Brain microvascular endothelial cell (primary cell): ENCODE data around the gene PEX11G.

Source experiments
- DNase-seq: peaks from one replicate; pipeline ENCODE4 v3.0.0-alpha.2; 2020
- H3K27ac ChIP-seq: fragments of 250-450 bp; sonication (Bioruptor Pico); 2 replicates; pipeline ENCODE4 v1.5.1; 2020; ENCODE audit warnings: mild to moderate bottlenecking, moderate library complexity
- H3K27me3 ChIP-seq: fragments of 250-450 bp; sonication (Bioruptor Pico); replicated peaks from 2 replicates; pipeline ENCODE4 v1.5.1; 2020; ENCODE audit warnings: mild to moderate bottlenecking
- H3K36me3 ChIP-seq: fragments of 250-450 bp; sonication (Bioruptor Pico); replicated peaks from 2 replicates; pipeline ENCODE4 v1.5.1; 2020; ENCODE audit warnings: mild to moderate bottlenecking
- H3K4me3 ChIP-seq: 2 replicates; pipeline ENCODE4 v1.5.1; 2011; ENCODE audit warnings: low read depth, mild to moderate bottlenecking, control low read depth, low read length, moderate library complexity
- CTCF ChIP-seq: IDR thresholded peaks from 2 replicates; pipeline ENCODE4 v1.5.1; 2011; ENCODE audit warnings: low read depth, mild to moderate bottlenecking, moderate library complexity, low read length, control low read depth, inconsistent platforms; ENCODE audit errors: missing control alignments
- in situ Hi-C: cut with HindIII; loops from 2 replicates; pipeline ENCODE4 v1.10.0; 2017; ENCODE audit warnings: low sequenced_read_pairs, low pct_ligation_motif_present

The PEX11G gene

GRCh38 chr19:7533281-7533885 is 44.5 kb upstream of the PEX11G start:
- Histone ChIP-seq H3K4me3 (peak overlapping the region; percentile 98), H3K36me3 (peaks cover 9% of the 10 kb centered on the region), H3K27me3 (no peaks in the 10 kb centered on the region), H3K27ac (peak overlapping the region; percentile 13)
- DNase-seq: no peak
- no peak for TF ChIP-seq CTCF
- in situ Hi-C loops: no loop called here

- no peak for DNase-seq
- Histone ChIP-seq H3K4me3 (no peak overlapping the region), H3K27ac (no peak overlapping the region), H3K36me3 (peaks cover 14% of the 10 kb centered on the region), H3K27me3 (no peaks in the 10 kb centered on the region)
- in situ Hi-C loops: no loop called here
- no peak for TF ChIP-seq CTCF
These were observed 41.0 kb upstream of the PEX11G start for GRCh38 chr19:7529610-7530490.

GRCh38 chr19:7529246-7529600 is 40.4 kb upstream of the PEX11G start:
- no peak for DNase-seq
- H3K27ac ChIP-seq: no peak overlapping the region
- no peaks in the 10 kb centered on the region for H3K27me3 ChIP-seq
- no peak for TF ChIP-seq CTCF
- in situ Hi-C loops: no loop called here
- no peak overlapping the region for H3K4me3 ChIP-seq
- peaks cover 14% of the 10 kb centered on the region for H3K36me3 ChIP-seq

GRCh38 chr19:7528522-7529245 is 39.8 kb upstream of the PEX11G start:
- Histone ChIP-seq H3K4me3 (no peak overlapping the region), H3K27me3 (no peaks in the 10 kb centered on the region)

GRCh38 chr19:7528192-7528519 is 39.3 kb upstream of the PEX11G start:
- TF ChIP-seq CTCF: no peak
- peaks cover 14% of the 10 kb centered on the region for H3K36me3 ChIP-seq
- no peak for DNase-seq
- H3K4me3 ChIP-seq: no peak overlapping the region
- H3K27ac ChIP-seq: no peak overlapping the region
- in situ Hi-C loops: no loop called here
- no peaks in the 10 kb centered on the region for H3K27me3 ChIP-seq

More at GRCh38 chr19:7528522-7529245, 39.8 kb upstream of the PEX11G start:
- no peak for DNase-seq
- in situ Hi-C loops: no loop called here
- no peak overlapping the region for H3K27ac ChIP-seq
- TF ChIP-seq CTCF: no peak
- H3K36me3 ChIP-seq: peaks cover 14% of the 10 kb centered on the region
